Kidney (tissue), 14 donors: ENCODE data around the gene C1QTNF6. TPM values are rescaled to one million over a fixed set of nuclear protein-coding genes. Genes with fewer than 3 reads are reported as not detected.

Experiments used
- DNase-seq, 5 donors: peaks; one replicate each; pipeline ENCODE4 v3.0.0-alpha.2; 2013 to 2020
- FAIRE-seq: peaks from 2 replicates; lab custom pipeline; 2012; peaks lifted over from hg19 to GRCh38; lab: Jason Lieb, UNC
- H3K27ac ChIP-seq, 2 donors: one replicate each; pipeline ENCODE4 v1.7.0; 2013; ENCODE audit warnings: low read depth in 2 of 2, low read length in 2 of 2, inconsistent platforms in 1 of 2
- H3K27me3 ChIP-seq: one replicate; pipeline ENCODE4 v1.7.1; 2013; ENCODE audit warnings: low read length, inconsistent platforms; ENCODE audit not compliant: control insufficient read depth, insufficient read depth
- H3K36me3 ChIP-seq, 3 donors: one replicate each; pipeline versions ENCODE4 v1.7.0 to v1.7.1; 2013; ENCODE audit warnings: low read length in 3 of 3, control low read depth in 1 of 3, inconsistent platforms in 1 of 3; ENCODE audit not compliant: insufficient read depth in 3 of 3, control insufficient read depth in 2 of 3
- H3K4me1 ChIP-seq, 3 donors: one replicate each; pipeline versions ENCODE4 v1.7.0 to v1.7.1; 2013; ENCODE audit warnings: low read length in 3 of 3, inconsistent platforms in 1 of 3, low read depth in 1 of 3; ENCODE audit not compliant: control insufficient read depth in 2 of 3, insufficient read depth in 2 of 3
- H3K4me3 ChIP-seq, 3 donors: one replicate each; pipeline versions ENCODE4 v1.7.0 to v1.8.1; 2013; ENCODE audit warnings: low read length in 3 of 3, control low read depth in 1 of 3, inconsistent platforms in 1 of 3
- H3K9ac ChIP-seq, 3 donors: one replicate each; pipeline versions ENCODE4 v1.7.0 to v1.7.1; 2013; ENCODE audit warnings: low read length in 3 of 3, control low read depth in 1 of 3, inconsistent platforms in 1 of 3
- H3K9me3 ChIP-seq, 3 donors: one replicate each; pipeline versions ENCODE4 v1.7.0 to v1.7.1; 2013; ENCODE audit warnings: low read length in 3 of 3, control low read depth in 1 of 3, inconsistent platforms in 1 of 3; ENCODE audit not compliant: control insufficient read depth in 2 of 3, insufficient read depth in 1 of 3
- CTCF ChIP-seq: IDR thresholded peaks from 3 replicates; pipeline ENCODE4 v1.5.1; 2012; ENCODE audit warnings: mild to moderate bottlenecking, moderate library complexity, borderline replicate concordance; ENCODE audit not compliant: insufficient read depth; ENCODE audit errors: extremely low read depth
- intact Hi-C: fragments of 100-400 bp; cut with DNase I; formaldehyde crosslinking; loops from one replicate; pipeline ENCODE4 v1.11.1; 2022
- polyA plus RNA-seq: library from polyadenylated mRNA; stranded (reverse); fragments of 350-450 nt; fragmentation: Illumina TruSeq; extraction: RNeasy Lipid Tissue Mini Kit (QIAGEN cat#74804); gene quantifications from one replicate; pipeline ENCODE4 v1.2.3, GENCODE V29; 2014; ENCODE audit warnings: low read depth, low replicate concordance; ENCODE audit not compliant: insufficient read depth
- total RNA-seq: library from RNA; stranded (reverse); fragmentation: NEBNext Ultra II Directional; extraction: Animal tissue kit (Norgen Biotek cat#: 25700); gene quantifications from one replicate; pipeline ENCODE4 v1.2.1, GENCODE V29; 2021
- donor health status: control.
- donor health status: control.
- donor health status: control.
- donor health status: control.
- donor health status: control.
- donor health status: DM: yes; HTN: yes; CAD: no.
- donor health status: Normal renal cell carcinoma (clear cell type).

Gene C1QTNF6
- total and polyA plus RNA-seq, 2 donors from 2014 or later: 3.2 to 8.0 TPM

GRCh38 chr22:37150701-37151100, 37.3 kb downstream of the C1QTNF6 start:
- intact Hi-C loops: no loop called here
- no peak for FAIRE-seq
- H3K4me1 ChIP-seq: no peaks in the 10 kb centered on the region
- no peak overlapping the region for H3K27ac ChIP-seq
- H3K9ac ChIP-seq: no peak overlapping the region
- no peak overlapping the region for H3K4me3 ChIP-seq
- no peak for TF ChIP-seq CTCF
- no peak for DNase-seq
- no peaks in the 10 kb centered on the region for H3K9me3 ChIP-seq
- no peaks in the 10 kb centered on the region for H3K27me3 ChIP-seq
- no peaks in the 10 kb centered on the region for H3K36me3 ChIP-seq

GRCh38 chr22:37148742-37149665, 39.0 kb downstream of the C1QTNF6 start:
- Histone ChIP-seq H3K36me3 (no peaks in the 10 kb centered on the region), H3K27ac (no peak overlapping the region), H3K4me3 (no peak overlapping the region), H3K4me1 (no peaks in the 10 kb centered on the region), H3K9ac (no peak overlapping the region), H3K27me3 (no peaks in the 10 kb centered on the region), H3K9me3 (no peaks in the 10 kb centered on the region)
- no peak for TF ChIP-seq CTCF
- intact Hi-C loops: no loop called here
- peak in 1 of 5 donors; percentile 53 for DNase-seq
- no peak for FAIRE-seq

- H3K4me3 ChIP-seq: no peak overlapping the region
- no peak overlapping the region for H3K27ac ChIP-seq
- H3K9ac ChIP-seq: no peak overlapping the region
- intact Hi-C loops: no loop called here
- no peaks in the 10 kb centered on the region for H3K4me1 ChIP-seq
- no peaks in the 10 kb centered on the region for H3K36me3 ChIP-seq
- FAIRE-seq (no peak), DNase-seq (peak in 2 of 5 donors; percentile 26 to 60)
- no peak for TF ChIP-seq CTCF
- no peaks in the 10 kb centered on the region for H3K27me3 ChIP-seq
- H3K9me3 ChIP-seq: no peaks in the 10 kb centered on the region
These were observed 39.9 kb downstream of the C1QTNF6 start for GRCh38 chr22:37148031-37148651.
